HG03108 (cell line): Measurements from ENCODE around the gene TUBE1.
"Not testable (repeated sequence)": the region's sequence is repeated elsewhere in the genome, so short reads cannot be mapped to it uniquely, and the experiment has no call there.

Source experiments
- ATAC-seq: cut with Tn5 transposase; IDR thresholded peaks from one replicate; pipeline ENCODE4 v1.9.1; 2021; ENCODE audit warnings: moderate library complexity; ENCODE audit not compliant: unreplicated experiment

The TUBE1 gene

GRCh38 chr6:112065426-112065986, 21.8 kb downstream of the TUBE1 start:
- ATAC-seq, result no peak

- no peak for ATAC-seq
These were observed 24.3 kb downstream of the TUBE1 start for GRCh38 chr6:112062966-112063365.

GRCh38 chr6:112061605-112062004, 25.7 kb downstream of the TUBE1 start:
- no peak for ATAC-seq

- no peak for ATAC-seq
These were observed 28.8 kb downstream of the TUBE1 start for GRCh38 chr6:112058243-112059032.

GRCh38 chr6:112054555-112055190, 32.6 kb downstream of the TUBE1 start:
- no peak for ATAC-seq

- no peak for ATAC-seq
These were observed 33.3 kb downstream of the TUBE1 start, which contains the start of gene CCN6 for GRCh38 chr6:112054001-112054400. Gene CCN6 (plus strand): TSS chr6:112054104. CDS start chr6:112054358, 254 bp downstream.

- ATAC-seq, result not testable (repeated sequence)
These were observed 36.0 kb downstream of the TUBE1 start for GRCh38 chr6:112051251-112051740.

- ATAC-seq, result no peak
These were observed 36.9 kb downstream of the TUBE1 start for GRCh38 chr6:112050429-112050828.

GRCh38 chr6:112049996-112050395, 37.3 kb downstream of the TUBE1 start:
- ATAC-seq, result no peak

GRCh38 chr6:112049026-112049799, 38.1 kb downstream of the TUBE1 start:
- ATAC-seq, result no peak

GRCh38 chr6:112047523-112047922, 39.8 kb downstream of the TUBE1 start:
- ATAC-seq, result not testable (repeated sequence)

GRCh38 chr6:112044856-112045255, 42.4 kb downstream of the TUBE1 start:
- no peak for ATAC-seq

- ATAC-seq, result no peak
These were observed 43.1 kb downstream of the TUBE1 start for GRCh38 chr6:112044196-112044595.

- peak; percentile 94 for ATAC-seq
These were observed 44.0 kb downstream of the TUBE1 start for GRCh38 chr6:112043032-112044007.

- no peak for ATAC-seq
These were observed 45.7 kb downstream of the TUBE1 start for GRCh38 chr6:112041535-112041934.

GRCh38 chr6:112040956-112041355, 46.3 kb downstream of the TUBE1 start:
- ATAC-seq, result no peak

- ATAC-seq, result no peak
These were observed 47.9 kb downstream of the TUBE1 start for GRCh38 chr6:112039431-112039770.

- no peak for ATAC-seq
These were observed 48.4 kb downstream of the TUBE1 start for GRCh38 chr6:112038756-112039430.

GRCh38 chr6:112038268-112038667, 49.0 kb downstream of the TUBE1 start:
- ATAC-seq, result no peak
